ENCODE measurements around the gene GRAMD1B.

The GRAMD1B gene

GRCh38 chr11:123449436-123449835 lies 19.4 kb downstream of the GRAMD1B start:
- H3K36me3 ChIP-seq (ENCODE audit: insufficient read depth), result no peaks in the 10 kb centered on the region
- H3K27me3 ChIP-seq (ENCODE audit: insufficient read depth, low read depth), result no peaks in the 10 kb centered on the region
- no peak overlapping the region for H3K4me2 ChIP-seq
- TF ChIP-seq CTCF (conservative IDR thresholded peaks at IDR 0.05; ENCODE audit: low read depth, low read length), result no peak
- H2AFZ ChIP-seq (ENCODE audit: low read depth), result no peak overlapping the region
- H4K20me1 ChIP-seq (ENCODE audit: insufficient read depth), result no peaks in the 10 kb centered on the region
- no peak overlapping the region for H3K9ac ChIP-seq
- no peaks in the 10 kb centered on the region for H3K79me2 ChIP-seq (ENCODE audit: insufficient read depth, low read depth)
- peaks cover 48% of the 10 kb centered on the region for H3K4me1 ChIP-seq (ENCODE audit: low read depth, poor library complexity, severe bottlenecking)
- no peak overlapping the region for H3K27ac ChIP-seq
- no peak overlapping the region for H3K4me3 ChIP-seq (IDR thresholded peaks at IDR 0.05; ENCODE audit: insufficient read depth, low read depth, low read length)

- Histone ChIP-seq H3K79me2 (ENCODE audit: insufficient read depth, low read depth) (no peaks in the 10 kb centered on the region), H3K36me3 (ENCODE audit: insufficient read depth) (no peaks in the 10 kb centered on the region), H3K27me3 (ENCODE audit: insufficient read depth, low read depth) (no peaks in the 10 kb centered on the region), H2AFZ (ENCODE audit: low read depth) (no peak overlapping the region), H3K9ac (peak overlapping the region; percentile 30; the same call in 1 of the 2 replicates), H3K4me3 (IDR thresholded peaks at IDR 0.05; ENCODE audit: insufficient read depth, low read depth, low read length) (no peak overlapping the region), H3K4me1 (ENCODE audit: low read depth, poor library complexity, severe bottlenecking) (peaks cover 59% of the 10 kb centered on the region), H4K20me1 (ENCODE audit: insufficient read depth) (no peaks in the 10 kb centered on the region), H3K27ac (peak overlapping the region; percentile 80), H3K4me2 (peak overlapping the region; percentile 66)
- no peak for TF ChIP-seq CTCF (conservative IDR thresholded peaks at IDR 0.05; ENCODE audit: low read depth, low read length)
Measured at GRCh38 chr11:123450623-123451022, 20.6 kb downstream of the GRAMD1B start.

GRCh38 chr11:123451183-123451781 lies 21.2 kb downstream of the GRAMD1B start:
- peak overlapping the region; percentile 66 for H3K4me2 ChIP-seq
- no peaks in the 10 kb centered on the region for H4K20me1 ChIP-seq (ENCODE audit: insufficient read depth)
- no peaks in the 10 kb centered on the region for H3K79me2 ChIP-seq (ENCODE audit: insufficient read depth, low read depth)
- no peak for TF ChIP-seq CTCF (conservative IDR thresholded peaks at IDR 0.05; ENCODE audit: low read depth, low read length)
- no peaks in the 10 kb centered on the region for H3K36me3 ChIP-seq (ENCODE audit: insufficient read depth)
- no peaks in the 10 kb centered on the region for H3K27me3 ChIP-seq (ENCODE audit: insufficient read depth, low read depth)
- peak overlapping the region; percentile 30; the same call in 1 of the 2 replicates for H3K9ac ChIP-seq
- peaks cover 66% of the 10 kb centered on the region for H3K4me1 ChIP-seq (ENCODE audit: low read depth, poor library complexity, severe bottlenecking)
- no peak overlapping the region; the same call in 1 of the 2 replicates for H2AFZ ChIP-seq (ENCODE audit: low read depth)
- no peak overlapping the region for H3K4me3 ChIP-seq (IDR thresholded peaks at IDR 0.05; ENCODE audit: insufficient read depth, low read depth, low read length)
- peak overlapping the region; percentile 80 for H3K27ac ChIP-seq

GRCh38 chr11:123452794-123453193 lies 22.7 kb downstream of the GRAMD1B start:
- no peak for TF ChIP-seq CTCF (conservative IDR thresholded peaks at IDR 0.05; ENCODE audit: low read depth, low read length)
- Histone ChIP-seq H3K79me2 (ENCODE audit: insufficient read depth, low read depth) (no peaks in the 10 kb centered on the region), H3K27me3 (ENCODE audit: insufficient read depth, low read depth) (no peaks in the 10 kb centered on the region), H2AFZ (ENCODE audit: low read depth) (no peak overlapping the region), H3K36me3 (ENCODE audit: insufficient read depth) (no peaks in the 10 kb centered on the region), H3K4me3 (IDR thresholded peaks at IDR 0.05; ENCODE audit: insufficient read depth, low read depth, low read length) (no peak overlapping the region), H4K20me1 (ENCODE audit: insufficient read depth) (no peaks in the 10 kb centered on the region), H3K9ac (no peak overlapping the region), H3K27ac (no peak overlapping the region), H3K4me2 (no peak overlapping the region; the same call in 1 of the 2 replicates), H3K4me1 (ENCODE audit: low read depth, poor library complexity, severe bottlenecking) (peaks cover 75% of the 10 kb centered on the region)

Data from KMS-11 (cell line).